GOT3 (cell line): ENCODE results near the gene QRFP.
A peak's percentile ranks its signal among the peaks of the same experiment; 100 is the strongest.
"Not testable (repeated sequence)": the region's sequence is repeated elsewhere in the genome, so short reads cannot be mapped to it uniquely, and the experiment has no call there.

Source experiments
- DNase-seq: peaks from one replicate; lab custom pipeline; 2025; ENCODE audit warnings: mixed read lengths; lab: John Stamatoyannopoulos, UW

QRFP gene

GRCh38 chr9:130919559-130920145 lies 23.0 kb upstream of the QRFP start:
- DNase-seq = no peak

GRCh38 chr9:130918826-130919558 lies 22.4 kb upstream of the QRFP start:
- DNase-seq = no peak

GRCh38 chr9:130918101-130918825 lies 21.7 kb upstream of the QRFP start:
- DNase-seq = no peak

GRCh38 chr9:130917168-130917960 lies 20.8 kb upstream of the QRFP start:
- DNase-seq = no peak

- no peak for DNase-seq
Measured at GRCh38 chr9:130915096-130915447, 18.5 kb upstream of the QRFP start.

- DNase-seq = no peak
Measured at GRCh38 chr9:130914417-130915095, 17.9 kb upstream of the QRFP start.

- no peak for DNase-seq
Measured at GRCh38 chr9:130913599-130914416, 17.2 kb upstream of the QRFP start.

GRCh38 chr9:130912932-130913598 lies 16.5 kb upstream of the QRFP start:
- DNase-seq = peak; percentile 25

GRCh38 chr9:130911254-130912049 lies 14.8 kb upstream of the QRFP start:
- DNase-seq = no peak

- not testable (repeated sequence) for DNase-seq
Measured at GRCh38 chr9:130910670-130911069, 14.1 kb upstream of the QRFP start.

- not testable (repeated sequence) for DNase-seq
Measured at GRCh38 chr9:130910041-130910440, 13.4 kb upstream of the QRFP start.

- DNase-seq = no peak
Measured at GRCh38 chr9:130908878-130909355, 12.3 kb upstream of the QRFP start.

- no peak for DNase-seq
Measured at GRCh38 chr9:130908146-130908877, 11.7 kb upstream of the QRFP start.

- DNase-seq = no peak
Measured at GRCh38 chr9:130906735-130907416, 10.3 kb upstream of the QRFP start.

- no peak for DNase-seq
Measured at GRCh38 chr9:130905902-130906734, 9.5 kb upstream of the QRFP start.

GRCh38 chr9:130905125-130905901 lies 8.7 kb upstream of the QRFP start:
- no peak for DNase-seq
